Epidermal melanocyte (primary cell): ENCODE measurements around the gene ZNRD2.

Source experiments
- DNase-seq: peaks from one replicate; pipeline ENCODE4 v3.0.0; 2011; ENCODE audit warnings: low spot score; ENCODE audit not compliant: insufficient read length

Gene ZNRD2

DNA sequence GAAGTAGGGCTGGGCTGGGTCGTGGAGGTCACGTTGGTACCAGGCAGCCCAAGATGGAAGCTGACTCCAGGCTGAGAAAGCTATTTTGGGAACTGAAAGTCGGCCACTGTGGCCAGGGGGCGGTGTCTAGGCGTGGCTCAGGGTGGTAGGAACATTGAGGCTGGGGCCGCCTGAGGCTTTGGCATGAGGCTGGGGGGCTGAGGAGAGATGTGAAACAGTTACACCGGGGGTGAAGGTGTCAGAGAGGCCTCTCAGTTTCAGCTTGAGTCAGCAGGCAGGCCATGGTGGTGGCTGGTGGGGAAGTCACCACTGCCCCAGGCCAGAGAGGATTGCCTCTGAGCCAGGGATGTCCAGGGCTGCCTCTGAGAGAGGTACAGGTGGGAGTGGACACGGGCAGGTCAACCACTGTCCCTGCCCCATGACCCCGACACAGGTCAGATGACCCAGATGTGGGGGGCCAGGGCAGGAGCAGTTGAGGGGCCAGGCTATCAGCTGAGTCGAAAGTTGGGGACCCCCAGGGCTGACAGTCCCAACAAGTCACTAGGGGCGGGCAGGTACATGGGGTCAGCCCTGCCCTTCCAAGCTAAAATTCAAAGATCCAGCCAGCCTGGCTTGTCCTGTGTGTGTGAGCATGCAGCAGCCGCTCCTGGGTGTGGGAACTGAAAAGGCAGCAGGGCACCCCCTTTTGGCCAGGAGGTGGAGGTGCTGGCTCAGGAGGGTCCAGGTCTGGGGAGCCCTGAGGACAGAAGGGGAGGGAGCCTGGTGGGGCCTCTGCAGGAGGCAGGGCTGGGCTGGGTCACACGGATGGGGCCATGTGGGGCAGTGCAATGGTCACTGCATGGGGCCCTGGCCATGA lies 18.1 kb downstream of the ZNRD2 start:
- DNase-seq = no peak

DNA sequence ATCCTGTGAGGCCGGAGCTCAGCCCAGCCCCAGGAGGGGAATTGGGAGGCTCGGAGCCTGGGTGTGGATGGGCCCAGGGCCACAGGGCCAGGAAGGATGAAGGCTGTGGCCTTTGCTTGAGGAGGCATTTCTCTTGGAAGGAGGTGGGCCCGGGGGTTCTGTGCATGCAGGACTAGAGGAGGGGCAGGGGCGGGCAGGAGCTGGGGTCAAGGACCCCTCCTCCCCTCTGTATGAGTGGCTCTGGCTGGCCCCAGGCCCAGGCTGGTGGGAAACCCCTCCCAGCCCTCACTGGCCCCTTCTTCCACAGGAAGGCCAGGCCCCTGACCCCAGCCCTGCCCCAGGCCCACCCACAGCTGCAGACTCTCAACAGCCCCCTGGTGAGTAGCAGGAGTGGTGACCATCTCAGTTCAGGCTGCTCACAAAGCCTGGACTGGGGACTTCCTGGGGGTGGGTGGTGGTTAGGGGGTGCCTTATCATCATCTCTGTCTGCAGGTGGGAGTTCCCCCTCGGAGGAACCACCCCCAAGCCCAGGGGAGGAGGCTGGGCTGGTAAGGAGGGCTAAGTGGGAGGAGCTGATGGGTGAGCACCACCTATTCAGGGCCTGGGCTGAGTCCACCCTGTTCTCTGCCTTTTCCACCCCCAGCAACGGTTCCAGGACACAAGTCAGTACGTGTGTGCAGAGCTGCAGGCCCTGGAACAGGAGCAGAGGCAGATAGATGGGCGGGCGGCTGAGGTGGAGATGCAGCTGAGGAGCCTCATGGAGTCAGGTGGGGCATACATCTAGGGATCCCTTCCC lies 19.4 kb downstream of the ZNRD2 start:
- DNase-seq = no peak

DNA sequence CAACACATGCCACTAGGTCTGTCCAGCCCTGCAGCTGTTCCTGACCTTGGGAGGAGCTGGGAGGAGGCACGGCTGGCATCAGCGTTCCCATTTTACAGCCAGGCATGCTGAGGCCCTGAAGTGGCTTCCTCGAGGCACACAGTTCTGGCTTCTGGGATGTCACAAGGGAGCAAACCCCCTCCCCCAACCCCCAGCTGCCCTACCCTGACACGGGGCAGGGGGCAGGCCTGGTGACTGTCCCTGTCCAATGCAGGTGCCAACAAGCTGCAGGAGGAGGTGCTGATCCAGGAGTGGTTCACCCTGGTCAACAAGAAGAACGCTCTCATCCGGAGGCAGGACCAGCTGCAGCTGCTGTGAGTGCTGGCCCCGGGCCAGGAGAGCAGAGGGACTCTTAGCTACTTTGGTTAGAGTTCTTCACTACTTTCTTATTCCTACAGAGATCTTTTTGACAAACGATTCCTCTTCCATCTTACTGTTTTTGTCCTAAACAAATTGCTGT lies 20.0 kb downstream of the ZNRD2 start:
- DNase-seq = no peak

DNA sequence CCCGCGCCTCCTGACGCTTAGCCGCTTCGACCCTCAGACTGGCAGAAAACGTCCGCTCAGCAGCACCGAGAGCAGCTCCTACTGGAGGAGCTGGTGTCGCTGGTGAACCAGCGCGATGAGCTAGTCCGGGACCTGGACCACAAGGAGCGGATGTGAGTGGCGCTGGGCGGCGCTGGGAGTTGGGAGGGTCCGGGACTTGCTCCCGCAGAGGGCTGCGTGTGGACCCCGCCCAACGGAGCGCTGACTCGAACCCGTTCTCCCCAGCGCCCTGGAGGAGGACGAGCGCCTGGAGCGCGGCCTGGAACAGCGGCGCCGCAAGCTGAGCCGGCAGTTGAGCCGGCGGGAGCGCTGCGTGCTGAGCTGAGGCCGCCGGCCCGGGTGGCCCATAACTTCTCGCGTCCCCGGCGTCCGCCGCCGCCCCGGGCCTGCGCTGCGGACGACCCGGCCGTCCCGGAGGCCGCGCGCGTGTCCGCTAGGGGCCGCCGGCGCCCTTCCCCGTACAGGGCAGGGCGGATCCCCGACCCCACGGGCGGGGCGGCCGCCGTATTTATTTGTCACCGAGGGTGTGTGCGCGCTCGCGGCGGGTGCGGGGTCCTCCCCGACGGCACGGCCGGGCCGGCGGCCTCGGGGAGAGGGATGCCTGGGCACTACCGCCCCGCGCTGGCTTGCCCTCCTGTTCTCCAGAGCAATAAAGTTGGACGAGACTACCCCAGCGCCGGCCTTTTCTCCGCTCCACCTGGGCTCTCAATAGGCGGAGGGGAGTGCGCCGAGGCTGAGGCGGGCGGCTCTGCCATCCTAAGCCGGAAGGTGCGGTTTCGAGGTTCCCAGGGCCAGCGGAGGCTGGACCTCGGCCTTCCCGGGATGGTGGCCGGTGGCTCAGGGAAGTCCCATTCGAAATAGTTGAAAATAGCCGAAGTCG lies 21.9 kb downstream of the ZNRD2 start:
- no peak for DNase-seq

DNA sequence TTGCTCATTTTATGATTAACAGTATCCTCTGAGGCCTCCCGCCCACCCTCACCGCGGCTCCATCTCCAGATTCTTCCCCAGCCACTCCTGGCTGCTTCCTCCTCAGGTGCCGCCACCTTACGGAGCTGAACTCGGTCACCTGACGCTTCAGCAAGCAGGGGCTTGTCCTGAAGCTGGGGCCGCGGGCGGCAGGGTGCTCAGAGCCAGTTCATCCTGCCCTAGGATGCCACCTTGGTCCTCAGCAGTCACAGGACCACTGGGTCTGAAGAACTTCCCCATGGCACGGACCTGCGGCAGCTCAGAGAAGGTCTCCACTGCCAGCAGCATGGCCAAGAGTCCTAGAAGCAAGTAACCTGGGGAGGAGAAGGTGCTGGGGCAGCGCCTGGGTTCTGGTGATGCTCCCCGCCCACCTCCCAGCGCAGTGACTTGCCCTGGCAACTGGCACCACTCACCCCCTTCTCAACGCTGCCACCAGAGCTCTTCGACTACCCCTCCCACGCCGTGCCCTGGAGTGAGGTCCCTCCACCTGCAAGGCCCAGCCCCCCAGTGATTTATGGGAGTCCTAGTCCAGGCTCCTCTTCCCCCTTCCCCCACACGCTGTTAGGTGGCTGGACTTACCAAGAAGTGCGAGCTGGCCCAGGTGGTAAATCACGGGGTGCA lies 22.7 kb downstream of the ZNRD2 start:
- no peak for DNase-seq

DNA sequence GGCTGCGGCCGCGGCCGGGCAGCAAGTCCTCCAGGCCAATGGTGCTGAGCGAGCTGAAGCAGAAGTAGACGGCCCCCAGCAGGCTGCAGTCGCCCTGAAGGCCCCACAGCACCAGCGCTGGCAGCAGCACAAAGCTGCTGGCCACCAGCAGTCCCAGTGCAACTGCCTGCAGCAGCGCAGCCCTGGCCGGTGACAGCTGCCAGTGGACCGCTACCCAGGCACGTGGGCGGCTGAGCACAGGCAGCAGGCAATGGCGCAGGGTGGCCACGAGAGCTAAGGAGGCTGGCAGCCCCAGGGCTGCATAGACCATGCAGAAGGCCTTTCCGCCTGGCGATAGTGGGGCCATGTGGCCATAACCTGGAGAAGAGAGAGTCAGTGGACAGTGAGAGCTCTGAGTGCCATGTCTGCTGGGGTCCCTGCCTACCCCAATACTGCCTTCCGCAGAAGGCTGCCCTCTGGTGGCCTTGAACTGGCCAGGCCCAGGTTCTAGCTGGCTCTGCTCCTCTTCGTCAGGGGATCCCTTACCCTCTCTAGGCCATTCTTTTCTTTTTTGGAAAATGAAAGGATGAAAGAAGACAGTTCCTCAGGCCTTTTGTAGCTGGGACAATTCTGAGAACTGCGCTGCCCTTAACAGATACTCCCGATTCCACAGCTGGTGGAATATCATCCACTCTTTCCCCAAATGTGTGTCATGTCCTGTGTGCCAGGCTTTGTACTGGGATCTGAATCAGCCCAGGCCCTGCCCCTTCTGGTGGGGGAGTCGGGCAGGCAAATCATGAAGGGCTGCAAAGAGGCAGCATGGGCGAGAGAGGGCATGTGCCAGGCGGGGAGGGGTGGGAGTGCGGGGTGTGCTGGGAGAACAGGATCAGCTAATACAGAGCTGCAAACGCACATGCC lies 23.5 kb downstream of the ZNRD2 start:
- DNase-seq = no peak

DNA sequence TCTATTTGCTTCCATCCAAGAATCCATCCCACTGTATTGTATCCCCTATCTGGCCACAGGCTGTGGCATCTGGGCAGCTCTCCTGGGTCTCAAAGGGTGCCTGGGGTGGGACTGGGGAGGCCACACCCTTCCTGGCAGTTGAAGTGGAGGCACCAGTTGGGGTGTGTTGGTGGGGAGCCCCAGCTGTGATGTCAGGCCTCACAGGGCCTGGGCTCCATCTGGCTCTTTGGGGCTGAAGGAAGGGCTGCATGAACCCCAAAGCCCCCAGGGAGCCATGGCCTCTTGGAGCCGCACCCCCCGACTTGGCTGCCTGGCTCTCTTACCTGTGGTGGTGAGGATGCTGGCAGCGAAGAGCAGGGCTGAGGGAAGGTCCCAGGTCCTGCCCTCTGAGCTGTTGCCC lies 24.9 kb downstream of the ZNRD2 start:
- DNase-seq = no peak

DNA sequence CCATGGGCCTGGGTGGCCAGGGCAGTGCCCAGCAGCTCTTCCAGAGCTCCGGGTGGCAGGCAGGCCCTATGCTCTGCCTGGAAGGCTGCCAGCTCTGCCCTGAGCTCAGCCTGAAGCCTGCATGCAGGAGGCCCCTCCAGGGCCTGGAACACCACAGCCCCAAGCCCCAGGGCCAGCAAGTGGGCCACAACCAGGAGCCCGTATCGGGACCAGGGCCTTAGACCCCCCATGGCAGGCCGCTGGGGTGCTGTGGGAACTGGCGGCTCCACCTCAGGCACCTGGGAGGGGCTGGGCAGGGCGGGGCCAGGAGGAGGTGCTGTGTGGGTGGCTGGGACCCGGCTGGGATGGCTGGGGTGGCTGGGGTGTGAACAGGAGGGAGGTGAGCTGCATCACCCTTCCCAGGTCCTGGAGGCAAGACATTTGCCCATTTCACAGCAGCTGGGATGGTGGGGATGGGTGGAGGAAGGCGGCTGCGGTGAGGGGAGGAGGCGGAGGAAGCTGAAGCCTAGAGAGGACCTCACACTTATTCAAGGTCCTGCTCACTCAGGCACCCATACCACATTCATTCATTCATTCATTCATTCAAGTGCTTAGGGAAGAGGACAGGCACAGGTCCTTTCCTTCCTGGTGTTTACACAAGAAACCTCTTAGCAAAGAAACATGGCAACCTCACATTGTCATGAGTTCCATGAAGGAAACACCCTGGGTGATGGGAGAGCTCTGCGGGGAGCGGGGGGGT lies 25.4 kb downstream of the ZNRD2 start, which contains the start of gene KCNK7:
TSS of gene KCNK7 (minus strand) at position 258 of the 739 bp plus-strand sequence. CDS start at position 230, 28 bp downstream.
- no peak for DNase-seq

DNA sequence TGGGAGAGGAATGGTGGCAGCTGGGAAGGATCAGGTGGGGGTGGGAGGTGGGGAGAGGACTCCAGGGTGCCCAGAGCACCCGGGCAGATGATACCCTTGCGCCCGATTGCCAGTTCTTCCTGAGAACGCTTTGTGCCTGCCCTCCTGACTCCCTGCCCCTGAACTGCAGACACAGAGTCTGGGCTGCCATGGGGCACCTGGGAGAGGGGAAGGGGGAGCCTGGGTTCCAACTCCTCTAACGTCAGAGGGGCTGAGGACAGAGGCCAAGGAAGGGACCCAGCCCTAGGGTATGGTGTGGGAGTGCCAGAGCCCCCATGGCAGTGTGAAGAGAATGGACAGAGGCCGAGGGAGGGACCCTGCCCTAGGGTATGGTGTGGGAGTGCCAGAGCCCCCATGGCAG lies 26.2 kb downstream of the ZNRD2 start:
- no peak for DNase-seq

DNA sequence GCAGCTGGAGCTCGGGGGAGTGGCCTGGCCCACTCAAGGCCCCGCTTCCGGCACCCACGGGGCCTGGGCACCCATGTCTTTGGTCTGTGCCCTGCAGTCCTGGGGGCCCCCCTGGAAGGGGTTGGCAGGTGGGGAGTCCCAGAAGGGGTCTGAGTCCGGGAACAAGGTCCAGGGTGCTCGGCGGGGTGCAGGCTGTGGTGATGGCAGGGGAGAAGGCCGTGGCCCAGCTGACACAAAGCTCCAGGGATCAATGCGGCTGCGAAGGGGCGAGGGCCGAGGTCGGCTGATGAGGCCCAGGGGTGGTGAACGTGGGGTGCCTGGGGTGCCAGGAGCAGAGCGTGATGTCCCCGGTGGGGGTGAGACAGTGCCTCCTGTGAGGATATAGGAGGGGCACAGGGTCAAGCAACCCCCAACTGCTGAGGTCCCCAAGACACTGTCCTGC lies 28.0 kb downstream of the ZNRD2 start:
- DNase-seq = no peak

DNA sequence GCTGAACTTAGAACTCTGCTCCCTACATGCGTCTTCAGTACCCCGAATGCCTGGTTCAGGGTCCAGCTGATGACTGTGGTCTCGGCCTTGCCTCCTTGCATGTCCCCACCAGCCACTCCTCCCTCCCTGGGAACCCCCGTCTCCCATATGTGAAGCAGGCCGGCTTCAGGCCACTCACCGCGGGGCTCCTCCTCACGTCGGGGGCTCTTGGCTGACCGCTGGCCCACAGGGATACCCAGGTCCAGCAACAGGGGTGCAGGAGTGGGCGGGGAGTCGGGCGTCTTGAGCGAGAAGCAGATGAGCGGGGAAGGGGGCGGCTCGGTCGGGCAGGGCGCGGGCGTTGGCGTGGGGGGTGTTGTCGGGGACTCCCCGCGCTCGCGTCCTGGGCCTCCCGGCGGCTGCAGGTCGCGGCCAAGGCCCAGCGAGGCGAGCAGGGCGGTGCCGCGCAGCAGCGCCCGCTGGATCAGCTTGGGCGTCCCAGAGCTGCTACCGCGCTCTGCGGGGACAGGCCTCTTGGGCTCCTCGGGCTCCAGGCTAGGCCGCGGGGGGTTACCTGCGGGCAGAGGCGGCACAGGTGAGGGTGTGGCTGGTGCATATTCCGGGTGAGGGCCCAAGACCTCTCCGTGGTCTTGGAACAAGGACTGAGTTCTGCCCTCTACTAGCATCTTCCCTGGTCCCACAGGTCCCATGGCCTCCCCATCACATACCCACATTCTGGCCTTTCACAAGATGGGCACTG lies 29.1 kb downstream of the ZNRD2 start:
- no peak for DNase-seq

DNA sequence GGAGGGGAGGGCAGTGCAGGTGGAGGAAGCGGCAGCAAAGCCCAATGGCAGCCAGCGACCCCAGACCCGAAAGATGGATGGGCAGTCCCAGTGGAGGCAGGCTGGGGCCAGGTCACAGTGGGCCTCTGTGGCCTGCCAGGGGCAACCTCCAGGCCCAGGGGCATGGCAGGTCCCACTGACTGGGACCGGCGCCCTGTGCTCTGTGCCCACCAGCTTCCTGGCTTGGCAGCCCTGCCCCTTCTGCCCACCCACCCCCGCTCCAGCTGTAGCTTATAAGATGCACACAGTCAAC lies 29.6 kb downstream of the ZNRD2 start:
- DNase-seq = no peak

DNA sequence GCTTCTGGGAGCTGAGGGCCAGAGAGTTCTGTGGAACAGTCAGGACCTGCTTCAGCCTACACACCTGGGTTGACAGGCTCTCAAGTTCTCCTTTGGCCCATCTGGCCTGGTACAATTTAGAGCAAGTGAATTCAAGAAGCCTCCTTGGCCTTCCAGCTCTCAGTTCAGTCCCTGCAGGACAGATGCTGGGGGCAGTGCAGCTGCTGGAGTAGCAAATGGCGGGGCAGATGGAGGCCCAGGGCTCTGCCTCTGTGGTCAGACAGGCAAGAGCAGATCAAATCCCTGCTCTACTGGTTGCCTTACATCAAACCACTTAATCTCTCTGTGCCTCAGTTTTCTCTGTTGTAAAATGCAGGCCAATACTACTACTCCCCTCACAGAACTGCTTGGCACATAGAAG lies 34.0 kb downstream of the ZNRD2 start:
- no peak for DNase-seq

DNA sequence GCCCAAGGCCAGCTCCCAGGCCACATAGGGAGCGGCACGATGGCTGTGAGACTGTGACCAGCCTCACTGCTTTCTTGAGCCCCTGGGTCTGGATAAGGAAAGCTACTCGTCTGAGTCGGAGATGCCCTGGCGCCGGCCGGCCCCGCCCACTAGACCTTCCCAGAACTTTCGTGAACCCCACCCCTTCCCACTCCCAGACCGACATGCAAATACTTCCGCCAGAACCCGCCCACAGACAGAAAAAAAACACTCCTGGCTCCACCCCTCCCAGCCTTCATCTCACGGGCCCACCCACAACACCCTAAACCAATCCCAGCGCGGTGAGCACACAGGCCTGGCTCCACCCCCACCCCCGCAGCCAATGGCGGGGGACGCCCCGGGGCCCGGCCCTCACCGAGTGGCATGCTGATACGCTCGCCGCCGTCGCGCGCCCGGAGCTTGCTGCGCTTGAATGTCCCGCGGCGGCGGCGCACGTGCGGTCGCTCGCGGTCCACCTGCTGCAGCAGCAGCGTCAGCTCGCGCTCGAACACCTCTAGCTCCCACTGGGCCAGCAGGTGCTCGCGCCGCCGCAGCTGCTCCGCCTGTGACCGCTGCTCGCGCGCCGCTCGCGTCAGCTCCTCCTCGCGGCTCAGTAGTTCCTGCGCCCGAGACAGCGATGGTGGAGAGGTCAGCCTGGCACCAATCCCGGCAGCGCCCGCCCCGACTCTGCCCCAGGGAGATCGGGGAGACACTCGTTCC lies 36.8 kb downstream of the ZNRD2 start:
- peak; percentile 100 for DNase-seq

DNA sequence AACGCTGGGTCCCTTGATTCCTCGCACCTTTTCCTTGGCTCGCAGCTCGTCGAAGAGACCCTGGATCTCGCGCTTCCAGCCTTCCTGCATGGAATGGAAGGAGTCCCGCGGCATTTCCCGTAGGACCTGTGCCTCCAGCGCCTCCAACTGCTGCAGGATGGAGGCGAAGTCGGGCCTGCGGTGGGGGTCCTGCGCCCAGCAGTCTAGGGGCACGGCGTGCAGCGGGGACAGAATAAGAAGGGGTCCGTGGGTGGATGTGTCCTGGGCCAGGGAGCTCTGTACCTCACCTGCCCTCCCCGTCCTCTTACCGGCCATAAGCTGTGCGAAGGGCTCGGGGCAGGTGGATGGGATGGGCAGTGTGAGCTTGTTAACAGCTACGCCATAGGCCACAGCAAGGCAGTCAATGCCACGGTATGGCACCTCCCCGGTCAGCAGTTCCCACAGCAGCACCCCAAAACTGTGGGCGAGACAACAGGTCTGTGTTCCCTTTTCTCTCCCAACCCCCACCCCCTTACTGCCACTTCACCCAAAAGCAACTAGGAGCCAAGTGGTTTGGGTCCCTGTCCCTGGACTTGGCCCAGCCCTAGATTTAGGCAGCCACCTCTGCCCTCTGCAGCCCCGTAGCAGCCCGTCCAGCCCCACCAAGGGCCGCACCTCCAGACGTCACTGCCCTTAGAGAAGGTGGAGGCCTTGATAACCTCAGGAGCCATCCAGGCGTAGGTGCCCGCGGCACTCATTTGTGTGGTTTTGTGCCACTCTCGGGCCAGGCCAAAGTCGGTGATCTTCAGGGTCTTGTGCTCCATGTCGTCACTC lies 37.5 kb downstream of the ZNRD2 start:
- no peak for DNase-seq

DNA sequence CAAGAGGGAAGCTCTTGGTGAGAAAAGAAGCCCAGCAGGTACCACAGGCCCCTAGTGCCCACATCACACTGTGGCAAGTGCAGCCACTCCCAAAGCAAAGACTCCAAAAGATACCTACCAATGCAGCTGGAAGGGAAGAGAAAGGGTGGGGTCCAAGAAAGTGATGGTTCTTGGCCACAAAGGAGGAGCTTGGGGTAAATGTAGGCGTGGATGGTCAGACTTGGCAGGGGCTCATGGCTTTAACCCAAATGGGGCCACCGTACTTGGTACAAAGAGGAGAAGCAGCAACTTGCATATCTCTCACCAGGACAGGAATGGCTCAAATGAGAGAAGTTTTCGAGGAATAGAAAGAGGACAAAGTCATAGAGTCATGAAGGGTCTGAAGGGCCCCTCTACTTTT lies 39.0 kb downstream of the ZNRD2 start:
- DNase-seq = no peak

DNA sequence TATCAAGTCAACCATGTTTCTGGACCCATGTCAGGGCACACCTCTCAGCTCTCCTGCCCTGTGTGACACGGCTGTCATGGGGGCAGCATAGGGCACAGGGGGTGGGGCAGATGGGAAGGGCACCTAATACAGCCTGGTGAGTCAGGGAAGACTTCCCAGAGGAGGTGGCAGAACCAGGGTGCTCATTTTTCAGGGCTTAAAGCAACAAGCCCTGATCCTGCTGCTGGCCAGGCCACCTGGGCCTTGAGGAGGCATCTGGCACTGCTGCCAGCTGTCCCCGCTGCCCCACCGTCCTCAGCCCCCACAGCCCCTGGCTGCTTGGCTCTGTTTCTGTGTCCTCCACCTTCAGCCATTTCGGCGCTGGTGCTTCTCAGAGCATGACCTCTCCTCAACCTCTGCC lies 39.4 kb downstream of the ZNRD2 start:
- DNase-seq = no peak
